Measurements from ENCODE around the gene JUN.

The JUN gene

GRCh38 chr1:58784758-58785441 is 1.1 kb upstream of the JUN start:
- peak; percentile 12 to 94 (median 80) for DNase-seq

GRCh38 chr1:58783090-58783992 is 506 bp downstream of the JUN start:
- DNase-seq, result peak in 44 of 56 donors; percentile 21 to 81 (median 59)

DNA sequence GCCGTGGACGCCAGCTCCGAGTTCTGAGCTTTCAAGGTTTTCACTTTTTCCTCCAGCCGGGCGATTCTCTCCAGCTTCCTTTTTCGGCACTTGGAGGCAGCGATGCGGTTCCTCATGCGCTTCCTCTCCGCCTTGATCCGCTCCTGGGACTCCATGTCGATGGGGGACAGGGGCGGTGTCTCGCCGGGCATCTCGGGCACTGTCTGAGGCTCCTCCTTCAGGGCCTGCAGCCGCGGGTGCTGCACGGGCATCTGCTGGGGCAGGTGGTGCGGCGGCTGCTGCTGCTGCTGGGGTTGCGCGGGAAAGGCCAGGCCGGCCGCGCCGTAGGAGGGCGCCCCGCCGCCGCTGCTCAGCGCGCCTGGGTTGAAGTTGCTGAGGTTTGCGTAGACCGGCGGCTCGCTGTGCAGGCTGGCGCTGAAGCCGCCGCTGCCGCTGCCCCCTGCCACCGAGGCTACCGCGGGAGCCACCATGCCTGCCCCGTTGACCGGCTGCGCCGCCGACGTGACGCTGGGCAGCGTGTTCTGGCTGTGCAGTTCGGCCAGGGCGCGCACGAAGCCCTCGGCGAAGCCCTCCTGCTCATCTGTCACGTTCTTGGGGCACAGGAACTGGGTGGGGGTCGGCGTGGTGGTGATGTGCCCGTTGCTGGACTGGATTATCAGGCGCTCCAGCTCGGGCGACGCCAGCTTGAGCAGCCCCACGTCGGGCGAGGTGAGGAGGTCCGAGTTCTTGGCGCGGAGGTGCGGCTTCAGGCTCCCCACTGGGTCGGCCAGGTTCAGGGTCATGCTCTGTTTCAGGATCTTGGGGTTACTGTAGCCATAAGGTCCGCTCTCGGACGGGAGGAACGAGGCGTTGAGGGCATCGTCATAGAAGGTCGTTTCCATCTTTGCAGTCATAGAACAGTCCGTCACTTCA is 1.4 kb downstream of the JUN start:
- DNase-seq, result peak in 47 of 56 donors; percentile 8 to 76 (median 48)

DNA sequence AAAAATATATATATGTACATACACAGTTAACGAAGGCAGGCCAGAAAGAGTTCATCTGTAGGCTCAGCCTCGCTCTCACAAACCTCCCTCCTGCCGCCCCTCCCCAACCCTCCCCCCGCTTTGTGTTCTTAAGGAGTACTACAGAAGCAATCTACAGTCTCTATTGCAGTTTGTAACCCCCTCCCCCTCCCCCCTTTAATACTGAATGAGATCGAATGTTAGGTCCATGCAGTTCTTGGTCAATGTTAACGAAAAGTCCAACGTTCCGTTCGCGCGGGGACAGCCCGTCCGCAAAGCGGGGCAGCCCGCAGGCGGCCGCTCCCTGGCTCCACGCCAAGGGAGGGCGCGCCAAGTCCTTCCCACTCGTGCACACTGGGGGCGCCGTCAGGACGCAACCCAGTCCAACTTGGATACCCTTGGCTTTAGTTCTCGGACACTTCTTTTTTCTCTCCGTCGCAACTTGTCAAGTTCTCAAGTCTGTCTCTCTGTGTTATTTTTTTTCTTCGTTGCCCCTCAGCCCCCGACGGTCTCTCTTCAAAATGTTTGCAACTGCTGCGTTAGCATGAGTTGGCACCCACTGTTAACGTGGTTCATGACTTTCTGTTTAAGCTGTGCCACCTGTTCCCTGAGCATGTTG is 2.2 kb downstream of the JUN start:
- peak in 51 of 56 donors; percentile 8 to 75 (median 50) for DNase-seq

DNA sequence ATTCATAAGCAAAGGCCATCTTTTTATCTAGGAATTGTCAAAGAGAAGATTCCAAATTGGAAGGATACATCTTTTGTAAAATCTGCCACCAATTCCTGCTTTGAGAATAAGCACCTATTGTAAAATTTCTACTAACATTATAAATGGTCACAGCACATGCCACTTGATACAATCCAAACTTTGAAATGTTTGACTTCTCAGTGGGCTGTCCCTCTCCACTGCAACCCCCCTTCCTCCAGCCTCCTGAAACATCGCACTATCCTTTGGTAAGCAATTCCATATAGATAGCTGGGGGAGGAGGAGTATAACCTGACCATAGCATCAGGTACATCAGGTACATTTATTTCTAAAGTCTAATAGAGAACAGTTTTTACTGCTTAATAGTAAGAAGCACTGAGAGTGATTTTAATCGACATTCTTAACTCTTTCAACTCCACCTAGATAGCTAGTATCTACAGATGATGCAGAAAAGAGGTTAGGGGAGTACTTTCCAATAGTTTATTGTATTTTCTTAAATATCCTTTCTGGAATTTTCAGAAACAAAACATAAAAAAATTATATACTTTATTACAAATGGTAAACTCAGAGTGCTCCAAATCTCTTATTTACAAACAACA is 2.9 kb downstream of the JUN start:
- peak in 1 of 56 donors; percentile 3 for DNase-seq

DNA sequence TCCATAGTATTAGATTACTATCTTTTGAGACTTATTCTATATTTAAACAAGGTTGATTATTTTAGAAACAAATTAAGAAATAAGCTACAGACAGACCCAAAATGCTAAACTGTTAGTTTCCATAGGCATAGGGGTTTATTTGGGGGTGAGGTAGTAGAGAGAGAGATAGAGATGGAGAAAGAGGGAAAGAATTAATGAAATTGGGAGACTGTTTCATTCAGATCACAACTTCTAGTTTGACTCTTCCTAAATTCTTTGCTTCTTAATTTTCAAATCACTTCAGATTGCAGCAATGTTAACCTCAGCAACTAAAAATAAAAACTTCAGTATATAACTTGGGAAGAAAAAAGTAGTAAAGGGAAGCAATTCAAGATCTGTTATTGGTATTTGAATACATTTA is 3.4 kb downstream of the JUN start:
- no peak for DNase-seq

GRCh38 chr1:58779801-58780382 is 4.0 kb downstream of the JUN start:
- DNase-seq, result no peak

- DNase-seq, result no peak
Observed at GRCh38 chr1:58779059-58779754, 4.6 kb downstream of the JUN start.

DNA sequence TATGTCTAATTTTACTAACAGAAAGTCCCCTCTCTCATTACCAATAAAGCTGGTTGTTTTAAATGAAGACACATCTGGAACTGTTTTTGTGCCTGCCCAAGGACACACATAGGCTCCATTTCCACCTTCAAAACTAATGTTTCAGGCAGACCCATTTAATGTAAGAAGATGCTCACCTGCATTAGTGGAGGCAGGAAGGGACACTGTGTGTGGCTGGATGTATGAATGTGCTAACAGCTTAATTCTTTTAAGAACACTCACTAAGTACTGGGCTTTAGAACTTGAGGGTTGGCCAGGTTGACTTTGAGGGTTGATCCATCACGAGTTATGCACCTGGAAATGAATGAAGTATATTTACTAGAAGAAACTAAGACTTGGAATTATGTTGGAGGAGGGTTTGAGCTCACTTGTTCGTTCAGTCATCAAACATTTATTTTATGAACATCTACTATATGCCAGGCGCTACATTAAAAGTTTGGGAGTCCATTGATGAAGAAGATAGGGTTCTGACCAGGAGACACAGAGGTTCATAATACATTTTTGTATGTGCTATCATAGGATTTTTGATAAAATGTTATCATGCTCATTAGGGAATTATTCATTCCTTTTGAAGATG is 5.4 kb downstream of the JUN start:
- DNase-seq, result no peak

DNA sequence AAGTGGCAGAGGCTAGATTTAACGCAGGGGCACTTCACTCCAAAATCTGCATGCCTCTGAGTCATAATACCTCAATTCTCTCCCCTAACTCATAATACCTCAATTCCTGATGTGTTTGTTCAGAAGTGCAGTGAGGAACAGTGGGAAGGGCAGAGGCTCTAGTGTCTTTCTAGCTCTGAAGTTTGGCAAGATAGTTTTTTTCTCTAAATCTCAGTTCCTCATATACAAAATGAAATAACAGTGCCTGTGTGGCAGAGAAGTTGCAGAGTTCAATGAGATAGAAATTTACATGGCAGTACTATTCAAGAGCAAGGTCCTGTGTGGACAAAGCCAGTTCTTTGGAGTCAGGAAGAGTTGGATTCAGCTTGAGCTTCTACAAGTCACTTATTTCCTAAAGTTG is 9.8 kb downstream of the JUN start:
- no peak for DNase-seq

GRCh38 chr1:58773406-58773840 is 10.4 kb downstream of the JUN start:
- peak in 11 of 56 donors; percentile 3 to 17 (median 10) for DNase-seq

- no peak for DNase-seq
Observed at GRCh38 chr1:58769809-58770320, 14.0 kb downstream of the JUN start.

GRCh38 chr1:58768971-58769808 is 14.7 kb downstream of the JUN start:
- peak in 46 of 56 donors; percentile 5 to 88 (median 48) for DNase-seq

- DNase-seq, result no peak
Observed at GRCh38 chr1:58768191-58768731, 15.6 kb downstream of the JUN start.

DNA sequence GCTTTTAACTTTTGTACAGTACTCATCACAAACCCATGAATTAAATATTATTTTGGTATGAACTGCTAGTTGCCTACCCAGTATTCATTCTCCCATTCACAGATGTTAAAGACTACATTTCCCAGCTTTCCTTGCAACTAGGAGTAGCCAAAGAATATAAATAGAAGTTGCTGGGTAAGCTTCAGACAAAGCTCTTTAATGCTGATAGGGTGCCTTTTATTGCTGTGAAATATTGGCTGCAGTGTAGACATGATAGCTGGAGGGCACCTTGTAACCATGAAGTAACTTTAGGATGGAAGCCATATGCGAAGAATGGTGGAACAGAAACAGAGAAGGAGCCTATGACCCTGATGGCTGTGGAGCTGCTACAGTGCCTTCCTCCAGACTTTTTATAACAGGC is 16.7 kb downstream of the JUN start:
- DNase-seq, result no peak

GRCh38 chr1:58765441-58765840 is 18.4 kb downstream of the JUN start:
- DNase-seq, result no peak

DNA sequence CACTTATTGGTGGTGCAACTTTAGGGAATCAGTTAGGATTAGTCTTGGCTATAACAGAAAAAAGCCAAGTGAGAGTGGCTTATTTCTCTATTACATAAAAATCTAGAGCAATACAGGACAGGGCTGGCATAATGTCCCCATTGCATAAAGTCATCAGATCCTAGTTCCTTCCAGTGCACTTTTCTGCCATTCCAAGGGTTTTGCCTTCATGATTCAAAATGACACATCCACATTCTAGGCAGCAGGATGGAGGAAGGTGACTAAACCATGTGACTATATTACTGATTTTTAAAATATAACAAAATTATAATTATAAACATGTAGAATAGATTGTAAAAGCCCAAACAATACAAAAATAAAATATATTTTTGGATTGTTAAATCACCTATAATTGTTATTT is 18.8 kb downstream of the JUN start:
- no peak for DNase-seq
